ENCODE results near the gene DAZ4.
"Not testable (repeated sequence)": the region's sequence is repeated elsewhere in the genome, so short reads cannot be mapped to it uniquely, and the experiment has no call there.

The DAZ4 gene, protein sequence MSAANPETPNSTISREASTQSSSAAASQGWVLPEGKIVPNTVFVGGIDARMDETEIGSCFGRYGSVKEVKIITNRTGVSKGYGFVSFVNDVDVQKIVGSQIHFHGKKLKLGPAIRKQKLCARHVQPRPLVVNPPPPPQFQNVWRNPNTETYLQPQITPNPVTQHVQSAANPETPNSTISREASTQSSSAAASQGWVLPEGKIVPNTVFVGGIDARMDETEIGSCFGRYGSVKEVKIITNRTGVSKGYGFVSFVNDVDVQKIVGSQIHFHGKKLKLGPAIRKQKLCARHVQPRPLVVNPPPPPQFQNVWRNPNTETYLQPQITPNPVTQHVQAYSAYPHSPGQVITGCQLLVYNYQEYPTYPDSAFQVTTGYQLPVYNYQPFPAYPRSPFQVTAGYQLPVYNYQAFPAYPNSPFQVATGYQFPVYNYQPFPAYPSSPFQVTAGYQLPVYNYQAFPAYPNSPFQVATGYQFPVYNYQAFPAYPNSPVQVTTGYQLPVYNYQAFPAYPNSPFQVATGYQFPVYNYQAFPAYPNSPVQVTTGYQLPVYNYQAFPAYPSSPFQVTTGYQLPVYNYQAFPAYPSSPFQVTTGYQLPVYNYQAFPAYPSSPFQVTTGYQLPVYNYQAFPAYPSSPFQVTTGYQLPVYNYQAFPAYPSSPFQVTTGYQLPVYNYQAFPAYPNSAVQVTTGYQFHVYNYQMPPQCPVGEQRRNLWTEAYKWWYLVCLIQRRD

DNA sequence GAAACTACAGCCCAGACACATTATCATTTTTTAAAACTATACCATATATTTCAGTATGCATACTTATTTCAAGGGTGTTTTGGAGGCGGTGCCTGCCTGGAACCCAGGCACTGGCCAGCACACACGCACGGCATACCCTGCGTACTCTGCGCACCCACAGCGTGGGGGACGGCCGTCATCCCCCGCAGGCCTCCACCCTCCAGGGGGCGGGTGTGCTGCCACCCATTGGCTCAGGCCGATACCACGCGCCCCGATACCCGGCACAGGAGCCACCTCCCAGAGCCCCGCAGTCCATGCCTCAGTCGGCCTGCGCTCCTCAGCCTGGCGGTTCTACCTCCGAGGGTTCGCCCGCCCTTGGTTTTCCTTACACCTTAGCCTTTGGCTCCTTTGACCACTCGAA, at the start of gene DAZ4:
TSS of gene DAZ4 (plus strand) at position 301 of the 400 bp plus-strand sequence. CDS start 208 bp downstream, outside the sequence.
- DNase-seq (ENCODE audit: low read depth); H3K4me3 ChIP-seq (ENCODE audit: low read length): not testable (repeated sequence)

DNA sequence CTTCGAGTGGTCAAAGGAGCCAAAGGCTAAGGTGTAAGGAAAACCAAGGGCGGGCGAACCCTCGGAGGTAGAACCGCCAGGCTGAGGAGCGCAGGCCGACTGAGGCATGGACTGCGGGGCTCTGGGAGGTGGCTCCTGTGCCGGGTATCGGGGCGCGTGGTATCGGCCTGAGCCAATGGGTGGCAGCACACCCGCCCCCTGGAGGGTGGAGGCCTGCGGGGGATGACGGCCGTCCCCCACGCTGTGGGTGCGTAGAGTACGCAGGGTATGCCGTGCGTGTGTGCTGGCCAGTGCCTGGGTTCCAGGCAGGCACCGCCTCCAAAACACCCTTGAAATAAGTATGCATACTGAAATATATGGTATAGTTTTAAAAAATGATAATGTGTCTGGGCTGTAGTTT, 20.4 kb upstream of the DAZ4 start, which contains the start of gene DAZ3:
TSS of gene DAZ3 (minus strand) at position 101 of the 400 bp plus-strand sequence. CDS start 208 bp downstream, outside the sequence.
- not testable (repeated sequence) for H3K4me3 ChIP-seq (ENCODE audit: low read length); DNase-seq (ENCODE audit: low read depth)

DNA sequence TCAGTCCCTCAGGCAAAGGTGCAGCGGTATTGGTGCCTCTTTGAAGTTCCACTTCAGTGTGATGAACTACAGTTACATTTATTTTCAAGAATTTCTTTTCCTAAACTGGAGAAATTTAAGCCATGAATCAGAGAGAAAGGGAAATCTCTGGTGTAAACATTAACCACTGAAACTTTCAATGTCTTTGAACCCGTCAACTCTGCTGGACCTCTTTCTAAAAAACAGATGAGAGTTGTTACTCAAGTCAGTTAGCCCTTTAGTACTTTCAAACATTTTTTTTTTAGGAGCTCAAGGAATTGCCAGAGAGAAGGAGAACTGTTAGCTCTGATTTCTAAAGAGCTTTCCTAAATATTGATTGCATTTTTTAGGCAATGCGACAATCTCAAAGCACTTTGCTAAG, 11.9 kb upstream of the DAZ4 start:
- DNase-seq (ENCODE audit: low read depth) = not testable (repeated sequence)

DNA sequence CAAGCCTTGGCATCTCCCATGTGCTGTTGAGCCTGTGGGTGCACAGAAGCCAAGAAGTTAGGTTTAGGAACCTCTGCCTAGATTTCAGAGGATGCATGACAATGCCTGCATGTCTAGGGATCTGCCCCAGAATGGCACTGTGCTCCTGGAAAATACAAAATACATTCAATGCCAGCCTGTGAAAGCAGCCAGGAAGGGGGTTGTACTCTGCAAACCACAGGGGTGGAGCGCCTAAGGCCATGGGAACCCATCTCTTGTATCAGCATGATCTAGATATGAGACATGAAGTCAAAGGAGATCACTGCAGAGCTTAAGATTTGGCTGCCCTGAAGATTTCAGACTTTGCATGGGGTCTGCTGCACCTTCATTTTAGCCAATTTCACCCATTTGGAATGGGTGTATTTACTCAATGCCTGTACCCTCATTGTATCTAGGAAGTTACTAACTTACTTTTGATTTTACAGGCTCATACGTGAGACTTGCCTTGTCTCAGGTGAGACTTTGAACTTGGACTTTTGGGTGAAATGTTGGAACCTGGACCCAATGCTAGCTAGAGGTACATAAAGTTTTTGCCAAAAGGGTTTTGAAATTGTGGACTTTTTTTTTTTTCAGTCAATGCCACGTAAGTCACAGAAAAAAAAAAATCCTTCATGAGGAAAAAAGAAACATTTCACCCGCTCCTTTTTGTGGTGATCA, 9.4 kb upstream of the DAZ4 start:
- H3K4me3 ChIP-seq (ENCODE audit: low read length); DNase-seq (ENCODE audit: low read depth): not testable (repeated sequence)

More for the DNA sequence above, 11.9 kb upstream of the DAZ4 start:
- H3K4me3 ChIP-seq (ENCODE audit: low read length) = not testable (repeated sequence)

DNA sequence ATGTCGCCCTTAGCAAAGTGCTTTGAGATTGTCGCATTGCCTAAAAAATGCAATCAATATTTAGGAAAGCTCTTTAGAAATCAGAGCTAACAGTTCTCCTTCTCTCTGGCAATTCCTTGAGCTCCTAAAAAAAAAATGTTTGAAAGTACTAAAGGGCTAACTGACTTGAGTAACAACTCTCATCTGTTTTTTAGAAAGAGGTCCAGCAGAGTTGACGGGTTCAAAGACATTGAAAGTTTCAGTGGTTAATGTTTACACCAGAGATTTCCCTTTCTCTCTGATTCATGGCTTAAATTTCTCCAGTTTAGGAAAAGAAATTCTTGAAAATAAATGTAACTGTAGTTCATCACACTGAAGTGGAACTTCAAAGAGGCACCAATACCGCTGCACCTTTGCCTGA, 8.7 kb upstream of the DAZ4 start:
- DNase-seq (ENCODE audit: low read depth); H3K4me3 ChIP-seq (ENCODE audit: low read length): not testable (repeated sequence)

Measured in epithelial cell of esophagus (primary cell).